22Rv1 (cell line): ENCODE data around the gene APBA2.

Experiments
- H3K27ac ChIP-seq: fragments of 450-650 bp; 2 replicates; pipeline ENCODE4 v1.5.1; 2017
- CTCF ChIP-seq: fragments of 450-650 bp; IDR thresholded peaks from 2 replicates; pipeline ENCODE4 v1.5.1; 2017; ENCODE audit warnings: mild to moderate bottlenecking
- ZFX ChIP-seq: fragments of 450-650 bp; IDR thresholded peaks from 2 replicates; pipeline ENCODE4 v1.6.1; 2017; ENCODE audit warnings: antibody characterized with exemption, borderline replicate concordance

The APBA2 gene

GRCh38 chr15:29003191-29003839 lies 117.5 kb downstream of the APBA2 start:
- no peak for TF ChIP-seq ZFX
- TF ChIP-seq CTCF, result no peak
- no peak overlapping the region for H3K27ac ChIP-seq

DNA sequence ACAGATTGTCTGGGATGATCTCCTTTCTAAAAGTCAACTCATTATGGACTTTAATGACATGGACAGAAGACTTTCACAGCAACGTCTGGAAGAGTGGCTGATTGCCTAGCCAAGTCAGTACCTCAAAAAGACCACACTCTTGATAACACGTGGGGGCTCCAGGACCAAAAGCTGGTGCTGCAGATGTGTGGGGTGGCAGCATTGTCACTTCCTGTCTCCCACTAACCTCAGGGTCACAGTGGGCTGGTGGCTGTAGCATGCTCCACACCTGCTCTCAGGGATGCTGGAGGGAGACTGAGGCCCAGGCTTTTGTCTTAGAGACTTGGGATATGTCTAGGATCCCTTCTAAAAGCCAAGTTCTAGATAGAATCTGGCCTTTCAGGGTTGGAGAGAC lies 118.1 kb downstream of the APBA2 start:
- no peak overlapping the region for H3K27ac ChIP-seq
- TF ChIP-seq CTCF (no peak), ZFX (no peak)

DNA sequence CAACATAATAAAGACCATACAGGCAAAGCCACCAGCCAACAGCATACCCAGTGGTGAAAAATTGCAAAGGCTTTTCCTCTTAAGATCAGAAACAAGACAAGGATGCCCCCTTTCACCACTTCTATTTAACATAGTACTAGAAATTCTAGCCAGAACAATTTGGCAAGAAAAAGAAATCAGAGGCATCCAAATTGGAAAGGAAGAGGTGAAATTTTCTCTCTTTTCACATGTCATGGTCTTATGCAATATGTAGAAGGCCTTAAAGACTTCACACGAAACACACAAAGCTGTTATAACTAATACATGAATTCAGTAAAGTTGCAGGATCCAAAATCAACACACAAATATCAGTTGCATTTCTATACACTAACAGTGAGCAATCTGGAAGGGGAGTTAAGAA lies 120.2 kb downstream of the APBA2 start:
- H3K27ac ChIP-seq, result no peak overlapping the region
- TF ChIP-seq CTCF (no peak), ZFX (no peak)

DNA sequence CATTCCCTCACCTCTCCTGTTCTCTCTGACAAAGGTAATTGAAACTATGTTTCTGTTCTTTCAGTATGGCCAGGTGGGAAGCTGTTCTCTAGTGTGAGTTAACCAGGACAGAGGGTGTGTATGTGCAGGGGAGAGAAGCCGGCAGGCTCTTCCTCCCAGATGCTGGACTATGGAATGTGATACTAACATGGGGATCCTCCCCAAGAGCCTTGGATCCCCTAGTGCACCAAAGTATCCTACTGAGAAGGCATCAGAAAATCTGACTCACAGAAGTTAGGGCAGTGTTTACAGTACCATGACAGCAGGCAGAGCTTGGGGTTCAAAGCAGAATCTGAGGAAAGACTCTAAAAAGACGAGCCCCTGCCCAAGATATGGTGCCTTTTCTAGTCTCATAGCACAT lies 123.1 kb downstream of the APBA2 start:
- TF ChIP-seq CTCF (no peak), ZFX (no peak)
- H3K27ac ChIP-seq, result no peak overlapping the region

DNA sequence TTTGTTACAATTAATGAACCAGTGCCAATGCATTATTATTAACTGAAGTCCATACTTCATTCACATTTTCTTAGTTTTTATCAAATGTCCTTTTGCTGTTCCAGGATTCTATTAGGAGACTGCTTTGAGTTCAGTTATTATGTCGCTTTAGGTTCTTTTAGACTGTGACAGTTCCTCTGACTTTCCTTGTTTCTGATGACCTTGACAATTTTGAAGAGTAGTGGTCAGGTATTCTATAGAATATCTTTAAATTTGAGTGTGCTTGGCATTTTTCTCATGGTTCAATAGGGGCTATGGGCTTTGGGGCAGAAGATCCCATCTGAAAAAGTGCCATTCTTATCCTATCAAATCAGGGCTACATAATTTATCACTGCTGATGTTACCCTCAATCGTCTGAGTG lies 126.3 kb downstream of the APBA2 start:
- TF ChIP-seq ZFX (no peak), CTCF (no peak)
- no peak overlapping the region for H3K27ac ChIP-seq

GRCh38 chr15:29014493-29014892 lies 128.7 kb downstream of the APBA2 start:
- TF ChIP-seq ZFX, result no peak
- TF ChIP-seq CTCF, result no peak
- H3K27ac ChIP-seq, result no peak overlapping the region

GRCh38 chr15:29016518-29016917 lies 130.7 kb downstream of the APBA2 start:
- TF ChIP-seq CTCF, result no peak
- no peak for TF ChIP-seq ZFX
- H3K27ac ChIP-seq, result no peak overlapping the region
